HK-2 (cell line): Measurements from ENCODE around the gene RHOF.
A peak's percentile ranks its signal among the peaks of the same experiment; 100 is the strongest.

Source experiments
- DNase-seq: peaks from one replicate; pipeline ENCODE4 v3.0.0-alpha.2; 2018; ENCODE audit not compliant: unreplicated experiment

Gene RHOF

DNA sequence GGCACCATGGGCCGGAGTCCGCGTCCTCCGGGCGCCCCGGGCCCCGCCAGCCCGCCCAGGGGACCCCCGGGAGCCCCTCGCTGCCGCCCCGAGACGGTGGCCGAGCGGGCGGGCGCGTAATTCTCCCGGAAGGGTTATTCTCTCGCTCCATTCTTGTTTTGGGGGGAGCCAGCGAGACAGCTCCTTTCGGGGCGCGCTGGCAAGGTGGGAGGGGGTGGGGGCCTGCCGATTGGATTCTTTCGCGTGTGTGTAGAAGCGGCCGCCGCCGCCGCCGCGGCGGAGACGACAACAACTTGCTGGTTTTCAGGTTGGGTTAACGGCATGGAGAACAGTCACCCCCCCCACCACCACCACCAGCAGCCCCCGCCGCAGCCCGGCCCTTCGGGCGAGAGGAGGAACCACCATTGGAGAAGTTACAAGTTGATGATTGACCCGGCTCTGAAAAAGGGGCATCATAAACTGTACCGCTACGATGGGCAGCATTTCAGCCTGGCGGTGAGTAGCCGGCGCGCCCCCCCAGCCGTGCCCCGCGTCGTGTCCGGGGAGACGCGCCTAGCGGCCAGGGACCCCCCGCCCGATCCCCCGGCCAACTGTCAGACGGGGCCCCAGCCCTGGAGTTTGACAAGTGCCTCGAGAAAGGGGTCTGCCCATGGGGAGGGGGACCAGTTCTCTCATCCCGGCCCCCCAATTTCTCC lies 11.1 kb upstream of the RHOF start:
- DNase-seq: peak; percentile 70

- peak; percentile 74 for DNase-seq
Measured at GRCh38 chr12:121803861-121804416, 10.5 kb upstream of the RHOF start, which contains the start of gene SETD1B. TSS of gene SETD1B (plus strand) at chr12:121804009. CDS start at chr12:121804738, 729 bp downstream.

DNA sequence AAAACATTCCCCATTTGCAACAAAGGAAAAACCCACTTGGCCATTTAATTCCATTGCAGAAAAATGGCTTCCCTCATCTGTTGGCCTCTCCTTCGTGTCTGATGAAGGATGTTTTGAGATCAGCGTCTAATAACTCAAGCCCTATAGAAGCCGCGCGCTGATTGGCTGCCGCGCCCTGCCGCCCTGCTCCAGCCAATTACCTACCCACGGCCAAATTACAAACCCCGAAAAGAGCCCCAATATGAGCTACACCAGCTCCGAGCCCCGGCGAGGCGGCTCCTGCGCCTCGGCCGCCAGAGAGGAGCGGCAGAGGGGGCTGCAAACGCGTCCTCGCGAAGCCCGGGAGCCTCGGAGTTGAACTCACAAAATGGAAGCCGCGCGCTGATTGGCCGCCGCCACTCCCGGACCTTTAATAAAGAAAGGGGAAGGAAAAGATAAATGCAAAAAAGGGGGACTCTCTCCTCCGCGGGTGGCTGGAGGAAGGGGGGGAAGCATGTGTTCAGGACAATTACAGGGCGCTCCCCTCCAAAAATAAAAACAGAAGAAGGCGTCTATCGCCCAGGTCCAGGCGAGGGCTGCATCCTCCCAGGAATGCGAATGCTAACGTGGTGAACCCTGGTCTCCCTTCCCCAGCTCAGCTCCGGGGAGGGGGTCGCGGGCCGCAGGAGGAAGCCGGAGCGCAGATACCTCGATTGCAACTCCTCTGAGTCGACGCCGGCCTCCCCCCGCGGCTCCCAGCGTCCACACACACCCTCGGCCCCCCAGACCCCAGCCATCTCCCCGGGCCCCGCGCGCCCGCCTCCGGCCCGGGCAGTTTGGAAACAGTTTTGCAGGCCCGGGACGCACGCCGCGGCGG lies 9.6 kb upstream of the RHOF start:
- peak; percentile 91 for DNase-seq

DNA sequence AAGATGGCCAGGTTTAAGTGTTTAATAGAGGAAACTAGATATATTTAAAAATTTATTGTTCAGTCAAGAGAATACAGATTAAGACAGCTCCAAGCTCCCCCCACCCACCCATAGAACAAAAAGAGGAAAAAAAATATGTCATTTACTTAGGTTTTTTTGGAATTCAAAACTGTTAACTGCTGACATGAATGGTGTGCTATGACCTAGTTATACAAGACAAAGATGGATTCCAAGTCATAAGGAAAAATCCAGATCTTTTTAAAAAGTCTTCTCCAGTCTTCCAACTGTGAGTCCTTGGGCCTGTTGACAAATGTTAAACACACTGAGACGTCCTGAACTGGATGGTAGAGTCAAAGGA lies 9.0 kb upstream of the RHOF start:
- DNase-seq: no peak

DNA sequence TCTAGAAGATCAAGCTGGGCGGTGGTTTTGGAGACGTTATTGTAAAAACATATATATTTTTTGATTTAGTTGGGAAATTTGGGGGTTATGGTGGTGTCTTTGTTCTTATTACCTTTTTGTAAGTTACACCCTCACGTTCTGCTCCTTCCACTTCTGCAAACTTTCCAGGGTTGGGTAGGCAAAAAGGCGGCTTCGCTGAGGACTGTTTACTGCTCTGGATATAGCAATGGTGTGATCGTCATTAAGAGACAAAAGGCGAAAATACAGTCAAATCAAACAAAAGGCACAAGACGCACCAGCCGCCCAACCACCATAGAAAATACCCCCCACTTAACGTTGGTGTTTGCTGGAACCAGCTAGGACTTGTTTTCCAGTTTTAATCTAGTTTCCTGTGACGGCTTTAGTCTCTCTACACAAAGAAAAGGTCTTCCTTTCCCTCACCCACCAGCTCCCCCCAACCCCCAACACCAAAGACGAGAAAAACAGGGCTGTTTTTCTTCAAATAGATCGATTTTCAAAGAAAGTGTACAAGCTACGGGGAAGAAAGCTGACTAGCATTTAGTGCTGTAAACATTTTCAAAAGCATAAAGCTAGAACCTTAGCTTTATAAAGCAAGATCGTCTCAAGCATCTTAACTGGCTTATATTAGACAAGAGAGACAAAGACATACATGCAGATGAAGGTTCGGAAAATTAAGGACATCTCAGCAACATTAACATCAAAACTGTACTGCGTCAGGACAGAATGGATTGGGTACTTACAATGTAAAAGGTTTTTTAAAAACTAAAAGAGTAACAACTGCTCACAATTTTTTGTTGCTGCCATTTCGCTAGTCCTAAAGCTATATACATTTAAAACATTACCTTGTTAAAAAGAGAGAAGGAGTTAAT lies 8.4 kb upstream of the RHOF start:
- no peak for DNase-seq

DNA sequence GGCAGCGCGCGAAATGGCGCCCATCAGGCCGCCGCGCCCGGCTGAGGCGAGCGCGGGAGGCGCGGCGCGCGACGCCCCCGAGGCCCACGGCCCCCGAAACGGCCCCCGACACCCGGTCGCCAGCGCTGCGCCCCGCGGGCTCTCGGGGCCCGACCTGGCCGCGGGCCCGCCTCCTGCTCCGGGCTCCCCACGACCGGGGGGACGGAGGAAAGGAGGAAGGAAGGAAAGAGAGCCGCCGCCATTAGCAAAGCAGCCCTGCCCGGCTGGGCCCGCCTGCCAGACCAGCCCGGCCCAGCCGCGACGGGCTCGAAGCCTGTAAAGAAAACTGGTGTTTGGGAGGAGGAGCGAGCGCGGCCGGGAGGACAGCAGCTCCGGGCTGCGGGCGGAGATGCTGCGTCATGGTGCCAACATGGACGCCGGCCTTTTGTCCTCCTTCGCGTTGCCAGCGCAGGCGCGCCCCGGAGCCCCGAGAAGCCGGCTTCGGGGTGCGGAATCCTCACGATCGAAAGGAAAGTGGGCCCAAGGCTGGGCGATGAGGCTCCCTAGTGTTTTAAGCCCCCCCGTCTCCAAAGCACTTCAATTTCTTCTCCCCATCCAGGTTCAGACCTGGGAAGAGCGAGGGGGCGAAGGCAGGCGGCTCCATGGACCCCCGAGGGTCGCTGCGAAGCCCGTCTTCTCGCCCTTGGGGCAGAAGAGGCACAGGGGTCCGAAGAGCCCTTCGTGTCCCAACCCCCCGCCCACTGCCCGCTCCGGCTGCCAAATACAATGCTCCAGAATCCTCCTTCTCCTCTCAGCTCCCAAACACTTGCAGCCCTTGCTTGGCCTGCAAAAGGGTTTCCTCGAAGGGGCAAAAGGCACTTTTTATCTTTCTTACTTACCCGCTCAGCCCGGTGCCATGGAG lies 7.5 kb upstream of the RHOF start:
- peak; percentile 75 for DNase-seq

GRCh38 chr12:121799842-121800693 lies 6.6 kb upstream of the RHOF start:
- peak; percentile 92 for DNase-seq

- peak; percentile 66 for DNase-seq
Measured at GRCh38 chr12:121799156-121799841, 5.8 kb upstream of the RHOF start.

GRCh38 chr12:121798787-121799155 lies 5.3 kb upstream of the RHOF start:
- no peak for DNase-seq

DNA sequence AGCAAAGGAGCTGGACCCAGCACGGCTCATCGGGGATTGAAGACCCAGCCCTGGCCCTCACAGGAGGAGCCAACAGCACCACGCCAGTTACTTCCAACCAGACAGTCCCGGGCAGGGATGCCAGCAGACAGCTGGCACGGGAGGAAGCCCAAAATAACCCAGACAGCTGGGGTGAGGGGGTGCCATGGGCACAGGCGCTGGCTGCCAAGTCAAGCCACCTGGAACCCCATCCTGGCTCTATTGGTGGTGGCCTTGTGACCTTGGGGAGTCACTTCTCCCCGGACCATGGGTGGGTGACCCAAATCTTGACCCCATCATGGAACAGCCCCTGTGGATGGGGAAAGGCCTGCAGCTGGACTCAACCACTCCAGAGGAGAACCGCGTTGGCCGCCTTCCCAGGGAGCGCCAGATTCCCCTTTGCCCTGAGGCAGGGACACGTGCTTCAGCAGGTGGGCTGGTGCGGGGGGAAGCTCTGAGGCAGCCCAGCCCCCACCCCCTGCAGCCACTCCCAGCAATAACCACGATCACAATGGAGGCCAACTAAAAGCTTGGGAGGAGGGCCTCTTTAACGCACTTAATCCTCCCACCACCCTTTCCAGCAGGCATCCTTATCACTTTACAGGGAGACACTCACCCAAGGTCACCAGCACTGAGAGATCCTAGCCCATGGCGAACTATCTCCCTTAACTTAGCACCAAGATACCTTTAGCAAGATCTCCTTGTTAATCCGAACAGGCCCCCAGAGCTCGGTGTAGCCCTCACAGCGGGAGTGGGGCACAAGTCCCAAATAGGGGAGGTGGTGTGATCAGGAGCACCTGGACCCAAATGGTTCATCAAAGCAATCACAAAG lies 4.7 kb upstream of the RHOF start:
- DNase-seq: no peak

DNA sequence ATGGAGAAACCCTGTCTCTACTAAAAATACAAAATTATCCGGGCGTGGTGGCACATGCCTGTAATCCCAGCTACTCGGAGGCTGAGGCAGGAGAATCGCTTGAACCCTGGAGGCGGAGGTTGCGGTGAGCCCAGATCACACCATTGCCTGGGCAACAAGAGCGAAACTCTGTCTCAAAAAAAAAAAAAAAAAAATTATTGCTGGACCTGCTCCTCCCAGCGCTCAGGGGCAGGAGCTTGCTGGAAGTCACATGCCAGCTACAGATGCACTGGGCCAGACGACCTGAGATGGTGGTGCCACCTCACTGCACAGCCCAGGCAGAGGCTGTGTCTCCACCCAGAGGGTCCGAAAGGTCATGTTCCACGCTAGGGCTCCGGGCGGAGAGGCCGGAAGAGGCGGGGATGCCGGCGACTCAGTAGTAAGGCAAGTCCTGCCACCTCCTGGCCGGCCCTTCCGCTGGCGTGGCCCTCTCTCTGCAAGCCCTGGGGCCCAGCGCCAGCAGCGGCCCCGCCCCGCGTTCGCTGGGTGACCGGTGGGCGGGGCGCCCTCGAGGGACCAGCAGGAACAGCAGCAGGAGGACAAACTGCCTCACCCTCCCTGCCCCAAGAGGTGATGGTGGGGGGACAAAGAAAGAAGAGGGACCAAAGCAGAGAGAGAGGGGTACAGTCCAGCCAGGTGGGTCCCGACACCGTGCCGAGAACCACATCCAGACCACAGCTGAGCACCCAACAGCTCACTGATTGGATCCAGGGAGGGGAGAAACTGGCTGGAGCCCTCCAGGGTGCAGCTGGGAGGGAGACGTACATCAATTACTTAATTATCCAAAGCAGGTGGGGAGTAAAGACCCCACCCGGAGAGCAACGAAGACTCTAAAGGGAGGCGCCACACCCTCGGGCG lies 3.6 kb upstream of the RHOF start:
- DNase-seq: peak; percentile 97

- DNase-seq: peak; percentile 91
Measured at GRCh38 chr12:121795034-121795968, 1.8 kb upstream of the RHOF start.

- DNase-seq: peak; percentile 61
Measured at GRCh38 chr12:121794534-121795033, 1.1 kb upstream of the RHOF start.

GRCh38 chr12:121793838-121794533 lies 498 bp upstream of the RHOF start:
- peak; percentile 95 for DNase-seq
